Ovary (tissue), 9 donors: ENCODE measurements around the gene LTB. TPM values are rescaled to one million over a fixed set of nuclear protein-coding genes. Genes with fewer than 3 reads are reported as not detected.

ENCODE experiments used
- DNase-seq, 5 donors: peaks; one replicate each; pipeline ENCODE4 v3.0.0-alpha.2; 2019 to 2020
- H3K27ac ChIP-seq, 2 donors: fragments of 200-600 bp; one replicate each; pipeline versions ENCODE4 v1.5.1 to v1.8.0; 2019 to 2022
- H3K27me3 ChIP-seq: fragments of 200-600 bp; one replicate; pipeline ENCODE4 v1.8.0; 2022
- H3K36me3 ChIP-seq: fragments of 200-600 bp; sonication (generic); one replicate; pipeline ENCODE4 v1.5.1; 2019
- H3K4me1 ChIP-seq: one replicate; pipeline ENCODE4 v1.8.1; 2013; ENCODE audit warnings: mild to moderate bottlenecking, moderate library complexity; ENCODE audit not compliant: insufficient read depth
- H3K4me3 ChIP-seq: fragments of 200-600 bp; sonication (generic); one replicate; pipeline ENCODE4 v1.5.1; 2017
- H3K9me3 ChIP-seq, 2 donors: fragments of 200-600 bp in 1 of 2; sonication (generic) in 1 of 2; one replicate each; pipeline versions ENCODE4 v1.5.1 to v1.8.1; 2013 to 2019; ENCODE audit warnings: mild to moderate bottlenecking in 1 of 2, moderate library complexity in 1 of 2
- CTCF ChIP-seq, 3 donors: fragments of 450-650 bp in 2 of 3; fragments of 200-600 bp in 1 of 3; IDR thresholded peaks; one replicate each; pipeline versions ENCODE4 v1.5.1 to v1.8.0; 2016 to 2022; ENCODE audit warnings: antibody characterized with exemption in 3 of 3, mild to moderate bottlenecking in 1 of 3
- EP300 ChIP-seq: sonication (generic); formaldehyde crosslinking; IDR thresholded peaks from one replicate; pipeline ENCODE4 v1.6.1; 2017; ENCODE audit warnings: antibody characterized with exemption
- POLR2A ChIP-seq: fragments of 450-650 bp; IDR thresholded peaks from one replicate; pipeline ENCODE4 v1.6.1; 2017; ENCODE audit warnings: antibody characterized with exemption, mild to moderate bottlenecking, moderate library complexity
- WGBS, 3 donors: extraction: QIAGEN DNeasy Blood & Tissue Kit in 1 of 3; methylation state at CpG; one replicate each; pipeline versions ENCODE4 v1.1.5 to v1.1.7; 2013 to 2017; 5-methylcytosine and 5-hydroxymethylcytosine counted together
- intact Hi-C, 4 donors: fragments of 100-400 bp; cut with DNase I; formaldehyde crosslinking; loops; one replicate each; pipeline versions ENCODE4 v1.11.0 to v1.15.1; 2022 to 2023
- polyA plus RNA-seq, 2 donors: library from polyadenylated mRNA; stranded (reverse); fragments of 200-250 nt in 1 of 2; fragments of 350-450 nt in 1 of 2; fragmentation: Illumina TruSeq in 1 of 2; extraction: RNeasy Lipid Tissue Mini Kit (QIAGEN cat#74804) in 1 of 2; gene quantifications; one replicate each; pipeline ENCODE4 v1.2.3, GENCODE V29; 2013 to 2014
- total RNA-seq, 7 donors: library from RNA; depleted of rRNA in 2 of 7; stranded (reverse); fragments of >200 nt in 2 of 7; fragmentation: NEBNext Ultra II Directional in 3 of 7; extraction: Animal tissue kit (Norgen Biotek cat#: 25700) in 3 of 7; gene quantifications; one replicate each; pipeline versions ENCODE4 v1.1.0 to v1.2.4, GENCODE V29; 2016 to 2023
- donor health status: DM: no; HTN: no; CAD: no; lungs with moderate emphysema.
- donor health status: DM: no; HTN: no; CAD: no.
- donor health status: Bipolar disorder and iron deficiency.
- donor health status: DM: yes; HTN: yes; CAD: no.
- donor health status: DM: no; HTN: no; CAD: no.
- donor health status: DM: yes; HTN: yes; CAD: no.

LTB gene
- total and polyA plus RNA-seq, 9 donors, result 0.42 to 1.8 (median 0.60) TPM; not detected in 3

GRCh38 chr6:31578184-31579118, 3.8 kb downstream of the LTB start:
- WGBS, 3 donors, result 82 to 86% (median 86%) methylated on average over 12 of the region's 12 CpGs
- intact Hi-C loops, result no loop called here
- H3K27me3 ChIP-seq, result no peaks in the 10 kb centered on the region
- no peaks in the 10 kb centered on the region for H3K9me3 ChIP-seq
- no peak for DNase-seq
- no peak for TF ChIP-seq CTCF (IDR thresholded peaks at IDR 0.05)
- no peak for TF ChIP-seq POLR2A
- TF ChIP-seq EP300, result no peak
- peaks cover 5% of the 10 kb centered on the region for H3K4me1 ChIP-seq
- H3K4me3 ChIP-seq, result no peak overlapping the region
- H3K36me3 ChIP-seq, result no peaks in the 10 kb centered on the region
- H3K27ac ChIP-seq, result no peak overlapping the region

- DNase-seq, result no peak
- no peak overlapping the region for H3K4me3 ChIP-seq
- intact Hi-C loops, result no loop called here
- H3K4me1 ChIP-seq, result peaks cover 5% of the 10 kb centered on the region
- no peaks in the 10 kb centered on the region for H3K27me3 ChIP-seq
- WGBS, 3 donors, result 79 to 95% (median 85%) methylated on average over 3 of the region's 3 CpGs
- no peaks in the 10 kb centered on the region for H3K36me3 ChIP-seq
- no peak for TF ChIP-seq EP300
- TF ChIP-seq CTCF (IDR thresholded peaks at IDR 0.05), result no peak
- TF ChIP-seq POLR2A, result no peak
- H3K9me3 ChIP-seq, result no peaks in the 10 kb centered on the region
- H3K27ac ChIP-seq, result no peak overlapping the region
Measured at GRCh38 chr6:31577579-31577966, 4.7 kb downstream of the LTB start.

- DNase-seq, result no peak
- H3K27ac ChIP-seq, result no peak overlapping the region
- intact Hi-C loops, result no loop called here
Measured at GRCh38 chr6:31576897-31577578, 5.2 kb downstream of the LTB start.

More at GRCh38 chr6:31576897-31577578, 5.2 kb downstream of the LTB start:
- 85 to 88% (median 88%) methylated on average over 19 of the region's 19 CpGs for WGBS, 3 donors
- Histone ChIP-seq H3K4me1 (peaks cover 5% of the 10 kb centered on the region), H3K4me3 (no peak overlapping the region), H3K27me3 (no peaks in the 10 kb centered on the region), H3K36me3 (no peaks in the 10 kb centered on the region), H3K9me3 (no peaks in the 10 kb centered on the region)
- no peak for TF ChIP-seq EP300
- no peak for TF ChIP-seq POLR2A
- no peak for TF ChIP-seq CTCF (IDR thresholded peaks at IDR 0.05)
